Prostate gland (tissue), 2 donors: ENCODE results near the gene MTMR4. TPM values are rescaled to one million over a fixed set of nuclear protein-coding genes. Genes with fewer than 3 reads are reported as not detected.

Experiments used
- DNase-seq: peaks from one replicate; pipeline ENCODE4 v3.0.0-alpha.2; 2019; ENCODE audit warnings: low spot score
- H3K27ac ChIP-seq, 2 donors: fragments of 200-600 bp; sonication (generic); 2 replicates each; pipeline ENCODE4 v1.5.1; 2017 to 2019
- H3K27me3 ChIP-seq: fragments of 200-600 bp; sonication (generic); replicated peaks from 2 replicates; pipeline ENCODE4 v1.5.1; 2019; ENCODE audit not compliant: insufficient read depth
- H3K36me3 ChIP-seq, 2 donors: fragments of 200-600 bp; sonication (generic); 1 replicate in 1 of 2; 2 replicates in 1 of 2; pipeline versions ENCODE4 v1.5.1 to v1.8.1; 2017 to 2019
- H3K4me1 ChIP-seq: fragments of 200-600 bp; sonication (generic); replicated peaks from 2 replicates; pipeline ENCODE4 v1.5.1; 2019
- H3K4me3 ChIP-seq, 2 donors: fragments of 200-600 bp; sonication (generic); 2 replicates each; pipeline ENCODE4 v1.5.1; 2017 to 2019
- H3K9me3 ChIP-seq: fragments of 200-600 bp; sonication (generic); 2 replicates; pipeline ENCODE4 v1.5.1; 2017
- CTCF ChIP-seq, 4 experiments: fragments of 200-600 bp in 2 of 4; fragments of 450-650 bp in 2 of 4; sonication (generic) in 2 of 4; IDR thresholded peaks; 1 replicate in 3 of 4; 2 replicates in 1 of 4; pipeline ENCODE4 v1.5.1; 2016 to 2019; ENCODE audit warnings: antibody characterized with exemption in 4 of 4, mild to moderate bottlenecking in 2 of 4, moderate library complexity in 2 of 4
- POLR2A ChIP-seq: fragments of 450-650 bp; IDR thresholded peaks from one replicate; pipeline ENCODE4 v1.6.1; 2016; ENCODE audit warnings: antibody characterized with exemption, mild to moderate bottlenecking
- POLR2AphosphoS5 ChIP-seq: sonication (generic); formaldehyde crosslinking; IDR thresholded peaks from one replicate; pipeline ENCODE4 v1.6.1; 2017; ENCODE audit warnings: antibody characterized with exemption
- WGBS: methylation state at CpG from one replicate; pipeline ENCODE4 v1.1.5; 2018; 5-methylcytosine and 5-hydroxymethylcytosine counted together
- intact Hi-C: fragments of 100-400 bp; cut with DNase I; formaldehyde crosslinking; loops from one replicate; pipeline ENCODE4 v1.14.2; 2022
- total RNA-seq, 2 donors: library from RNA; depleted of rRNA; stranded (reverse); fragments of >200 nt; gene quantifications; one replicate each; pipeline ENCODE4 v1.1.0, GENCODE V29; 2016

MTMR4 gene
- total RNA-seq, 2 donors from 2014 or later, result 50.7 to 179 TPM

- Histone ChIP-seq H3K4me1 (no peaks in the 10 kb centered on the region), H3K9me3 (no peaks in the 10 kb centered on the region), H3K27ac (no peak overlapping the region), H3K36me3 (no peaks in the 10 kb centered on the region), H3K27me3 (no peaks in the 10 kb centered on the region), H3K4me3 (no peak overlapping the region)
- 88% methylated on average over 3 of the region's 3 CpGs for WGBS
- DNase-seq, result no peak
- TF ChIP-seq POLR2A (no peak), POLR2AphosphoS5 (no peak)
- intact Hi-C loops, result no loop called here
Measured at GRCh38 chr17:58527949-58528348, 13.5 kb upstream of the MTMR4 start.

- H3K4me1 ChIP-seq, result no peaks in the 10 kb centered on the region
- H3K4me3 ChIP-seq, result no peak overlapping the region
- no peak for DNase-seq
- 79% methylated on average over 2 of the region's 2 CpGs for WGBS
- intact Hi-C loops, result no loop called here
- no peak overlapping the region for H3K27ac ChIP-seq
- H3K36me3 ChIP-seq, result no peaks in the 10 kb centered on the region
- no peaks in the 10 kb centered on the region for H3K27me3 ChIP-seq
- TF ChIP-seq CTCF (IDR thresholded peaks at IDR 0.05) (no peak), POLR2A (no peak), POLR2AphosphoS5 (no peak)
- H3K9me3 ChIP-seq, result no peaks in the 10 kb centered on the region
Measured at GRCh38 chr17:58527306-58527705, 12.9 kb upstream of the MTMR4 start.

- H3K36me3 ChIP-seq, result no peaks in the 10 kb centered on the region
- WGBS, result 36% methylated on average over 3 of the region's 3 CpGs
- intact Hi-C loops, result no loop called here
- H3K4me3 ChIP-seq, result no peak overlapping the region
- H3K9me3 ChIP-seq, result no peaks in the 10 kb centered on the region
- DNase-seq, result no peak
- no peak overlapping the region for H3K27ac ChIP-seq
- no peaks in the 10 kb centered on the region for H3K4me1 ChIP-seq
- H3K27me3 ChIP-seq, result no peaks in the 10 kb centered on the region
- TF ChIP-seq CTCF (IDR thresholded peaks at IDR 0.05) (no peak), POLR2A (no peak)
Measured at GRCh38 chr17:58525239-58525638, 10.8 kb upstream of the MTMR4 start.

GRCh38 chr17:58521680-58522079 is 7.2 kb upstream of the MTMR4 start:
- intact Hi-C loops, result no loop called here
- 92% methylated on average over 10 of the region's 10 CpGs for WGBS
- TF ChIP-seq CTCF (IDR thresholded peaks at IDR 0.05) (no peak), POLR2AphosphoS5 (no peak), POLR2A (no peak)
- H3K36me3 ChIP-seq, result no peaks in the 10 kb centered on the region
- peaks cover 5% of the 10 kb centered on the region for H3K4me1 ChIP-seq
- H3K27me3 ChIP-seq, result no peaks in the 10 kb centered on the region
- H3K9me3 ChIP-seq, result no peaks in the 10 kb centered on the region
- no peak overlapping the region for H3K4me3 ChIP-seq
- no peak for DNase-seq
- no peak overlapping the region for H3K27ac ChIP-seq

- Histone ChIP-seq H3K27me3 (no peaks in the 10 kb centered on the region), H3K4me3 (no peak overlapping the region), H3K4me1 (peaks cover 8% of the 10 kb centered on the region), H3K36me3 (no peaks in the 10 kb centered on the region), H3K9me3 (no peaks in the 10 kb centered on the region), H3K27ac (no peak overlapping the region)
- 80% methylated on average over 15 of the region's 15 CpGs for WGBS
- intact Hi-C loops, result no loop called here
- peak in 1 of 4 experiments; percentile 14 for TF ChIP-seq CTCF (IDR thresholded peaks at IDR 0.05)
- no peak for TF ChIP-seq POLR2A
- TF ChIP-seq POLR2AphosphoS5, result no peak
- DNase-seq, result no peak
Measured at GRCh38 chr17:58520843-58521430, 6.5 kb upstream of the MTMR4 start.
